HG03378 (cell line): Measurements from ENCODE around the gene FANCG.

ENCODE experiments used
- ATAC-seq: cut with Tn5 transposase; IDR thresholded peaks from one replicate; pipeline ENCODE4 v1.9.1; 2021; ENCODE audit warnings: mild to moderate bottlenecking, moderate library complexity; ENCODE audit not compliant: unreplicated experiment

FANCG gene

GRCh38 chr9:35069020-35069419 lies 10.7 kb downstream of the FANCG start:
- ATAC-seq, result no peak

- ATAC-seq, result no peak
Measured at GRCh38 chr9:35067056-35067455, 12.7 kb downstream of the FANCG start.

- ATAC-seq, result no peak
Measured at GRCh38 chr9:35060548-35061207, 19.1 kb downstream of the FANCG start.

GRCh38 chr9:35059438-35059837 lies 20.3 kb downstream of the FANCG start:
- no peak for ATAC-seq

- no peak for ATAC-seq
Measured at GRCh38 chr9:35057271-35057620, 22.5 kb downstream of the FANCG start.

- ATAC-seq, result no peak
Measured at GRCh38 chr9:35056571-35057270, 23.0 kb downstream of the FANCG start.

- no peak for ATAC-seq
Measured at GRCh38 chr9:35054871-35055644, 24.7 kb downstream of the FANCG start.

GRCh38 chr9:35054185-35054835 lies 25.4 kb downstream of the FANCG start:
- ATAC-seq, result no peak

- no peak for ATAC-seq
Measured at GRCh38 chr9:35051069-35051967, 28.4 kb downstream of the FANCG start.

GRCh38 chr9:35048511-35048910 lies 31.2 kb downstream of the FANCG start:
- ATAC-seq, result no peak

GRCh38 chr9:35044071-35044470 lies 35.7 kb downstream of the FANCG start:
- no peak for ATAC-seq

- ATAC-seq, result no peak
Measured at GRCh38 chr9:35042891-35043545, 36.7 kb downstream of the FANCG start.

- ATAC-seq, result no peak
Measured at GRCh38 chr9:35042081-35042604, 37.6 kb downstream of the FANCG start.

- ATAC-seq, result no peak
Measured at GRCh38 chr9:35035851-35036701, 43.7 kb downstream of the FANCG start.

- ATAC-seq, result no peak
Measured at GRCh38 chr9:35033101-35033500, 46.6 kb downstream of the FANCG start.

- ATAC-seq, result no peak
Measured at GRCh38 chr9:35029852-35030251, 49.9 kb downstream of the FANCG start.

- no peak for ATAC-seq
Measured at GRCh38 chr9:35029241-35029640, 50.5 kb downstream of the FANCG start.

- no peak for ATAC-seq
Measured at GRCh38 chr9:35028341-35028740, 51.4 kb downstream of the FANCG start.

- no peak for ATAC-seq
Measured at GRCh38 chr9:35027860-35028259, 51.9 kb downstream of the FANCG start.
